PC-3 (cell line): ENCODE data around the gene EMC8. TPM values are rescaled to one million over a fixed set of nuclear protein-coding genes. Genes with fewer than 3 reads are reported as not detected.

Experiments used
- ATAC-seq: fragments of 200-7000 bp; cut with Tn5 transposase; 2 replicates; pipeline ENCODE4 v1.9.1; 2020; ENCODE audit warnings: mild to moderate bottlenecking, moderate library complexity
- BruUV-seq: library from RNA; stranded (reverse); fragments of 400-500 nt; replicated peaks from 2 replicates; lab custom pipeline; 2021; lab: Mats Ljungman, UMichigan
- CTCF ChIA-PET: fragments of 300-600 bp; sonication (Branson Sonifier 250); formaldehyde crosslinking; loops from one replicate; lab custom pipeline; 2022; ENCODE audit warnings: antibody characterized with exemption; lab: Charles Lee
- POLR2A ChIA-PET: fragments of 300-600 bp; sonication (Branson Sonifier 250); formaldehyde crosslinking; loops from one replicate; lab custom pipeline; 2022; ENCODE audit warnings: antibody characterized with exemption; ENCODE audit not compliant: unreplicated experiment; lab: Charles Lee
- DNase-seq: peaks from one replicate; pipeline ENCODE4 v3.0.0-alpha.2; 2015
- H2AFZ ChIP-seq: fragments of 300-600 bp; sonication (generic); 2 replicates; pipeline ENCODE4 v1.6.0; 2016; ENCODE audit warnings: antibody characterized with exemption, low read length
- H3F3A ChIP-seq: fragments of 300-600 bp; sonication (generic); one replicate; pipeline ENCODE4 v1.6.0; 2017; ENCODE audit warnings: antibody characterized with exemption, low read length, control low read depth, mild to moderate bottlenecking; ENCODE audit not compliant: unreplicated experiment
- H3K27ac ChIP-seq: fragments of 300-600 bp; sonication (generic); 2 replicates; pipeline ENCODE4 v1.5.1; 2016; ENCODE audit warnings: mild to moderate bottlenecking, low read length
- H3K27me3 ChIP-seq: fragments of 300-600 bp; sonication (generic); 2 replicates; pipeline ENCODE4 v1.6.1; 2016; ENCODE audit warnings: low read length, mixed read lengths
- H3K36me3 ChIP-seq: fragments of 300-600 bp; sonication (generic); 2 replicates; pipeline ENCODE4 v1.6.1; 2016; ENCODE audit warnings: low read depth, mixed run types, low read length, mixed read lengths
- H3K4me1 ChIP-seq: fragments of 300-600 bp; sonication (generic); 2 replicates; pipeline ENCODE4 v1.5.1; 2016; ENCODE audit warnings: low read length; ENCODE audit not compliant: insufficient read depth
- H3K4me2 ChIP-seq: fragments of 300-600 bp; sonication (generic); 2 replicates; pipeline ENCODE4 v1.6.0; 2016; ENCODE audit warnings: low read length
- H3K4me3 ChIP-seq: fragments of 300-600 bp; sonication (generic); 2 replicates; pipeline ENCODE4 v1.5.1; 2016; ENCODE audit warnings: mild to moderate bottlenecking, low read length, mixed read lengths
- H3K79me2 ChIP-seq: fragments of 300-600 bp; sonication (generic); 2 replicates; pipeline ENCODE4 v1.6.1; 2017; ENCODE audit warnings: low read length, mixed read lengths
- H3K9ac ChIP-seq: fragments of 300-600 bp; sonication (generic); 2 replicates; pipeline ENCODE4 v1.6.0; 2016; ENCODE audit warnings: mild to moderate bottlenecking, low read length
- H3K9me2 ChIP-seq: fragments of 300-600 bp; sonication (generic); replicated peaks from 2 replicates; pipeline ENCODE4 v1.6.1; 2016; ENCODE audit warnings: mixed run types, low read length, mixed read lengths
- H3K9me3 ChIP-seq: fragments of 300-600 bp; sonication (generic); 2 replicates; pipeline ENCODE4 v1.6.1; 2016; ENCODE audit warnings: low read length, mixed read lengths
- H4K20me1 ChIP-seq: fragments of 300-600 bp; sonication (generic); 2 replicates; pipeline ENCODE4 v1.6.1; 2016; ENCODE audit warnings: low read length, mixed read lengths
- CTCF ChIP-seq: fragments of 300-600 bp; sonication (generic); conservative IDR thresholded peaks from 2 replicates; pipeline ENCODE4 v1.5.1; 2017; ENCODE audit warnings: antibody characterized with exemption, low read depth, mild to moderate bottlenecking, low read length
- EZH2 ChIP-seq: fragments of 300-600 bp; sonication (generic); IDR thresholded peaks from one replicate; pipeline ENCODE4 v1.6.1; 2017; ENCODE audit warnings: antibody characterized with exemption, mild to moderate bottlenecking, low read length; ENCODE audit not compliant: unreplicated experiment
- EZH2phosphoT487 ChIP-seq: fragments of 300-600 bp; sonication (generic); IDR thresholded peaks from 2 replicates; pipeline ENCODE4 v1.6.1; 2018; ENCODE audit warnings: mild to moderate bottlenecking, antibody characterized with exemption, low read length, borderline replicate concordance
- intact Hi-C: fragments of 100-400 bp; cut with micrococcal nuclease; formaldehyde crosslinking; loops from 2 replicates; pipeline ENCODE4 v1.9.0; 2023
- total RNA-seq: library from RNA; depleted of rRNA; stranded (reverse); fragments of >200 nt; gene quantifications from 2 replicates; pipeline ENCODE4 v1.2.3, GENCODE V29; 2014

The EMC8 gene
- total RNA-seq, 1 experiment from 2014 or later: 46.1 TPM

GRCh38 chr16:85780281-85780680 is 19.1 kb downstream of the EMC8 start:
- ATAC-seq (no peak), DNase-seq (no peak)
- CTCF ChIA-PET: no interaction called here
- Histone ChIP-seq H3K9ac (no peak overlapping the region), H3K27ac (no peak overlapping the region), H3K4me2 (no peak overlapping the region), H4K20me1 (0 out of 2 replicates have a peak, but pooled peaks cover 4% of the 10 kb centered on the region), H3K9me3 (no peaks in the 10 kb centered on the region), H3K27me3 (no peaks in the 10 kb centered on the region), H2AFZ (no peak overlapping the region), H3K79me2 (0 out of 2 replicates have a peak, but pooled peaks cover 3% of the 10 kb centered on the region), H3K4me1 (peaks cover 29% of the 10 kb centered on the region), H3F3A (peaks cover 9% of the 10 kb centered on the region), H3K4me3 (no peak overlapping the region), H3K36me3 (peaks cover 9% of the 10 kb centered on the region; the same call in 1 of the 2 replicates), H3K9me2 (no peaks in the 10 kb centered on the region)
- intact Hi-C loops: no loop called here
- POLR2A ChIA-PET: no interaction called here
- BruUV-seq: no TSS peak
- TF ChIP-seq EZH2: no peak
- no peak for TF ChIP-seq EZH2phosphoT487
- no peak for TF ChIP-seq CTCF

- TF ChIP-seq CTCF (no peak), EZH2 (no peak), EZH2phosphoT487 (no peak)
- Histone ChIP-seq H3K36me3 (peaks cover 9% of the 10 kb centered on the region; the same call in 1 of the 2 replicates), H3K9ac (no peak overlapping the region), H3K79me2 (0 out of 2 replicates have a peak, but pooled peaks cover 3% of the 10 kb centered on the region), H3K27ac (no peak overlapping the region), H3K9me3 (no peaks in the 10 kb centered on the region), H2AFZ (no peak overlapping the region), H3K4me1 (peaks cover 29% of the 10 kb centered on the region), H3K27me3 (no peaks in the 10 kb centered on the region), H3K9me2 (no peaks in the 10 kb centered on the region), H3K4me2 (no peak overlapping the region), H4K20me1 (0 out of 2 replicates have a peak, but pooled peaks cover 4% of the 10 kb centered on the region), H3K4me3 (no peak overlapping the region), H3F3A (peaks cover 9% of the 10 kb centered on the region)
- no TSS peak for BruUV-seq
- intact Hi-C loops: no loop called here
- DNase-seq (no peak), ATAC-seq (no peak)
- CTCF ChIA-PET: no interaction called here
- POLR2A ChIA-PET: no interaction called here
Observed at GRCh38 chr16:85778873-85779272, 20.5 kb downstream of the EMC8 start.

GRCh38 chr16:85777583-85778310 is 21.6 kb downstream of the EMC8 start:
- Histone ChIP-seq H3K4me3 (peak overlapping the region; percentile 35; the same call in 1 of the 2 replicates), H3K4me1 (peaks cover 29% of the 10 kb centered on the region), H4K20me1 (0 out of 2 replicates have a peak, but pooled peaks cover 4% of the 10 kb centered on the region), H3K9me2 (no peaks in the 10 kb centered on the region), H3K27me3 (no peaks in the 10 kb centered on the region), H3K9ac (peak overlapping the region; percentile 38), H3K79me2 (0 out of 2 replicates have a peak, but pooled peaks cover 3% of the 10 kb centered on the region), H3K9me3 (no peaks in the 10 kb centered on the region), H2AFZ (0 out of 2 replicates have a peak overlapping the region, but pooled peaks have one; percentile 23), H3K27ac (peak overlapping the region; percentile 80), H3F3A (peaks cover 9% of the 10 kb centered on the region), H3K4me2 (peak overlapping the region; percentile 76), H3K36me3 (peaks cover 9% of the 10 kb centered on the region; the same call in 1 of the 2 replicates)
- ChIA-PET POLR2A (interaction anchor here (0.6 kb wide), 1 partner anchor 22 kb away, joined by 3 read pairs; no protein-coding TSS in a partner anchor), CTCF (interaction anchor here (0.5 kb wide), 1 partner anchor 1423 kb away, joined by 4 read pairs; no protein-coding TSS in a partner anchor)
- TF ChIP-seq EZH2: no peak
- no peak for TF ChIP-seq CTCF
- no peak for TF ChIP-seq EZH2phosphoT487
- no TSS peak for BruUV-seq
- intact Hi-C loops: no loop called here
- ATAC-seq: peak; percentile 96
- DNase-seq: peak; percentile 97
